Inflammatory macrophage treated with lipopolysaccharide for 1 hour (primary cell): ENCODE measurements around the gene SNRPB2.
A peak's percentile ranks its signal among the peaks of the same experiment; 100 is the strongest.

Experiments used
- DNase-seq, 2 donors: peaks; one replicate each; pipeline ENCODE4 v3.0.0-alpha.2; 2020 to 2022

Gene SNRPB2

DNA sequence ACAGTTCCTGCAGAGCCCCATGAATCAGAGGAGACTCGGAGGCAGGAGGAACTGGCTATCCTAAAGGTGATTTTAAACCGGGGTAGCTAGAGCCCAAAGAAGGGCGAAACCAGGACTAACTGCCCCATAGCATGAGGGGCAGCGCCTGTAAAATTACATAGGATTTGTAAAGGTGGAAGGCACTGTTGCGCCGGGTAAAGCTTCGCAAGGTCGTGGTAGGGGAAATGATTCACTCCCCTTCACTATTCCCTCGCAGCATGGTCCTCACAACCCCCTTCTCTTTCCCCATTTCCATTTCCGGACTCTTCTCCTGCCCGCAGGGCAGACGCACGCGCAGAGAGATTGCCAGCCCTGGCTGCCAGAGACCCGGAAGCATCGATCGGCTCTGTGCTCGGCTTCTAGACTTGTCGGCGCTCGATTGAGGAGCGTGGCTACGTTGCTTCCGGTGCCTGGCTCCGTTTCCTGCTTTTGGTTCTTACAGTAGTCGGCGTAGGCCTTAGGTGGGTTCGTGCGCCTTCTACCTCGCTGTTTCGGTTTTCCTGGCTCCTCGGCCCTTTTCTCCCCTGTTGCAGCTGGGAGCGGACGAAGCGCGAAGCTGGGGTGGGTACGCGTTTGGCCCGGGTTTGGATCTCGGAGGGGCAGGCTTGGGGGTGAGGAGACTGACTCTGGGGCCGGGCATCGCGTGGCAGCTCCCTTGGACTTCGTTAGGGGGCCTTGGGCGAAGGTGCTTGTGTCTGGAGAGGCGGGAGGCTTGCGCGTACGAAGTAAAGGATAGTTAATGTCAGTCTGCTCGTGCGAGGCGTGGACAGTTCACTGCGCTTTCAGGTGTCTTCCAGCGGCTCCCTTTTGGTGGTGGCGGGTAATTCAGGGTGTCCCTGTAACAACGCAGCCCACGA lies at the start of gene SNRPB2:
Gene SNRPB2 (plus strand): TSS at position 462 of the 896 bp plus-strand sequence. CDS start 1,677 bp downstream, outside the sequence.
- DNase-seq = peak; percentile 94 to 95

GRCh38 chr20:16684416-16684815 lies 45.4 kb upstream of the SNRPB2 start:
- no peak for DNase-seq

DNA sequence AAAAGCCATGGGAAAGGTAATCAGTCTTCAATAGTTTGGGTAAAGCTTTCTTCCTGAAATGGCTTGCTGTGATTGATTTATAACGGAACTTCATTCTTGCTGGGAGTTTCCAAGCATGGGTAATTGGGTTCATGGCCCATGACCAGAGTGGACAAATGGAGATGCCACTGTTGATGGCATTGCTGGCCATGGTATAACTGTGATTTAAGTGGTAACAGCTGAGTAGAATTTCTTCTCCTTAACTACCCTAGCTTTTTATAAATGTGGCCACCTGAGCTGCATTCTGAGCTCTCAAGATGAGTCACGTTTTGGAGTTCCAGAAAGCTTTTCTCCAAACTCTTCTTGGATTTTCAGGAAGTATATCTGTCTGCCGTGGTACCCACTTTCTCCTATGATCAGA lies 39.9 kb upstream of the SNRPB2 start:
- DNase-seq = no peak

GRCh38 chr20:16691381-16691780 lies 38.4 kb upstream of the SNRPB2 start:
- DNase-seq = no peak

DNA sequence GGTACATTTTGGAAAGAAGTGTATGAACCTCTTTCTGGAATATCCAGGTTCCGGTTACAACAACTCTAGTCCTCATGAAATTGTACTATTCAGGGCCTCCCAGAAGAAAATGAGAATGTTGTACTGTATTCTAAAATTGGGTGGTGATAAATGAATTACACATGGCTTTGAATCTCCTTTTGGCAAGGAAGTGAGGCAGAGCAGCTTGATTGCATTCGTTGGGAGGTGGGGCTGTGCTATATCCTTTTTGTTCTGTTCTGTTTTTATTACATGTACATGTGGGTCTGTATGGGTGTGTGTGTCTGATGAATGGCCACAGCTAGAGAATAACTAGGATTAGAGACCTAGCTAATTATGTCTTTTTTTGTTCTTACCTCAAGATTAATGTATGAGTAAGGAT lies 37.8 kb upstream of the SNRPB2 start:
- DNase-seq = no peak

- no peak for DNase-seq
Measured at GRCh38 chr20:16692442-16692841, 37.4 kb upstream of the SNRPB2 start.

DNA sequence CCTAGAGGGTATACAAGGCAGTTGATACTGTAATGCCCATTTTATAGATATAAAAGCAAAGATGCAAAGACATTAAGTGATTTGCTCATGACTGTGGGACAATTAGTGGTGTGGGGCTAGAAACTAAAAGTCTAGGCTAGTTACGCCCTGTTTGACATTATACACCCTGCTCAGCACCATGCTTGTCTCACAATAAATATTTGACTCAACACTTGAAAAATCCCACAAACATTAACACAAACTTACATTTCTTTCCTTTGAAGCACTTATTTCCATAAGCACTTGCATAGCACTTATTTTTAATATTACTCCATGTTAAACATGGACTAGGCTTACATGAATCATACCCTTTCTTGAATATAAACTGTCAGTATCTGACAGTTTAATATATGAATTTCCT lies 36.5 kb upstream of the SNRPB2 start:
- no peak for DNase-seq

- no peak for DNase-seq
Measured at GRCh38 chr20:16694161-16694560, 35.7 kb upstream of the SNRPB2 start.

GRCh38 chr20:16695628-16696027 lies 34.2 kb upstream of the SNRPB2 start:
- no peak for DNase-seq

DNA sequence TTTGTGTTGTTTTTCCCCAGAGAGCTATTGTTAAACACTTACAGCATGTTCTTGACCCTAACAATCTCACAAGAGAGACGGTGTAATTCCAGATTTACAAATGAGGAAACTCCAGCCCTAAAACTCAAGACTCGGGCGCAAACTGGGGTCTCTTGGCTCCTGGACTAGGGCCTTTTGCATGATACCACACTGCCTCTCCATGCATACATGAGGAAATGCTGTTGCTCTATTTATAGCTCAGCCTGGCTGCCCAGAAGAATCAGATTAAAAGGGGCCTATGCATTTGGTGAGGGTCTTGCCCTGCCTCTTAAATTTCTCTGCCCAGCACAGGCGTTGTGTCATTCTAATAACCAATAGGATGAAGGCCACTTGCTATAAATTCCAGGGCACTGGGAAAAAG lies 30.5 kb upstream of the SNRPB2 start:
- no peak for DNase-seq

DNA sequence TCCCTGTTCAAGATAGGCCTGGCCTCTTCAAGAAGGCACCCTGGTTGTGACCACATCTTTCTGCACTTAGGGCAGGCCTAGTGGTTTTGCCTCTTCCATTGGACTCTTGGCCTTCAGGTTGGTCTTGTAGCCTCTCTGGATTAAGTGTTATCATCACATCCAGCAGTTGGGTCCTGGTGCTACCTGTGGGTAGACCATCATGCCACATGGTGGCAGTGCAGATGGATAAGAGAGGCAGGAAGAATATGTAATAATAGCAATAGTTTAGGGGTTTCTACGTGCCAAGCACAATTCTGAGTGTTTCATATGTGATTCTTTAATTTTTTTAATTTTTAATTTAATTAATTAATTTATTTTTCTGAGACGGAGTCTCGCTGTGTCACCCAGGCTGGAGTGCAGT lies 28.5 kb upstream of the SNRPB2 start:
- DNase-seq = no peak

GRCh38 chr20:16703570-16703969 lies 26.3 kb upstream of the SNRPB2 start:
- no peak for DNase-seq

DNA sequence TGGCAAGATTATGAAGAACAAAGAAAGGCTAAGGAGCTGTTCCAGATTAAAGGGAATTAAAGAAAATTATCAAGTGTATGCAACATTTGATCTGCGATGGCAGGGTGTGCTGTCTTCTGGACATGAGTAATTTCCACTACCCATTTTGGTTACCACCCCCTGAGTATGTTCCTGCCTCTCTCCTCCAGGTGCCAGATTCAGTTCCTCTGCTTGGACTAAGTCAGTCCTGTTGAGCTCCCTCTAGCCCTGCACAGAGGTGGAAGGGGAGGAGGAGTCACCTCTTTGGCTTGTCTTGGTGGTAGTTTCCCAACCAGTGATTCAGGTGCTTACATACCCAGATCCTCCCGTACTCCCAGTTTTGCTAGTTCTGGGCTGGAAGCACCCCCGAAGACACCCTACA lies 22.2 kb upstream of the SNRPB2 start:
- no peak for DNase-seq

DNA sequence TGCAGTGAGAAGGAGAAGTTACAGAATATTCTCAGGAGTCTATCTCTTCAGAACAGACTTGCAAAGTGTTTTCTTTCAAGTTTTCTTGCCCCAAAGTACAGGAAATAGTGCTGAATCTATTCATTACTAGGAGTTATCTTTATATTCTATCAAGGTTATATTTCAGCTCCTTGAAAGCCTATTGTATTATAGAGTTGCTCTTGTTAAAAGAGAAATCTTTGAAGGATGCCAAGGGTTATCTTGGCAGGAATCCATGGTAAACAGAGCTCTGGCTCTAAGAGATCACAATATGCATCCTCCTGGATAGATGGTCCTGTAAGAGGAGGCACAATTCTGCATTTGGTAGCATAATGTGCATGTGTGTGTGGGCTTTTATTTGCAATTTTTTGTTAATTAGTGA lies 21.2 kb upstream of the SNRPB2 start:
- DNase-seq = no peak

DNA sequence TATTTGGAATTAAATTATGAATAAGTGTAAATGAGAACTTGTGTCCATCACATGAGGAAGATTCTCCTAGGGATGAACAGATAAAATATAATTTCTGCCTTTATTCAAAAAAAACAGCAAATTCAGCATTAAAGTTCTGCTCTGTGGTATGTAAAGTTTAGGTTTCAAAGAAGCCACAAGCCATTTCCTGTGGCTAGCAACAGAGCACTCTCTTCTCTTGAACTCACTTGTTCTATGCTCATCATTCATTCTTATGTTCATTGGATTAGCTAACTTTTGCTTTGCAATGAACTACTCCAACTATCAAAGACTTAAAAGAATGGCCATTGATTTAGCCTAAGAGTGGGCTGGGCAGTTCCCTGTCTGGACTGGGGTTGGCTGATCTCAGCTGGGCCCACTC lies 20.8 kb upstream of the SNRPB2 start:
- no peak for DNase-seq

DNA sequence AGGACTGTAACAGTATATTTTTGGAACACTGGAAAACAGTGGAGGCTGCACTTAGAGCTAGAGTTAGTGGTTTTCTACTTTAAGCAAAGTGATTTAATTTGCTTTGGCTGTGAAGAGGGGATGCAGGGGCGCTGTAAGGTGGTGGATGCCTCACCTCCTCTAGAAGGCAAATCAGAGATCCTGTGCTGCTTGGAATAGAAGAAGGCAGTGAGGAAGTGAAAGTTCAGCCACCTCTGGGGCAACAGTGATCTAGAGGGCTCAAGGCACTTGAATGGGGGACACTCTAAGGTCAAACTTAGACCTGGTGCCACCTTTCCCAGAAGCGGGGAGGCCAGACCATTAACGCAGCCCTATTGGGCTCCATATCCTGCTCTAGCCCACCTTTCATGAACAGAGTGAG lies 19.0 kb upstream of the SNRPB2 start:
- no peak for DNase-seq

DNA sequence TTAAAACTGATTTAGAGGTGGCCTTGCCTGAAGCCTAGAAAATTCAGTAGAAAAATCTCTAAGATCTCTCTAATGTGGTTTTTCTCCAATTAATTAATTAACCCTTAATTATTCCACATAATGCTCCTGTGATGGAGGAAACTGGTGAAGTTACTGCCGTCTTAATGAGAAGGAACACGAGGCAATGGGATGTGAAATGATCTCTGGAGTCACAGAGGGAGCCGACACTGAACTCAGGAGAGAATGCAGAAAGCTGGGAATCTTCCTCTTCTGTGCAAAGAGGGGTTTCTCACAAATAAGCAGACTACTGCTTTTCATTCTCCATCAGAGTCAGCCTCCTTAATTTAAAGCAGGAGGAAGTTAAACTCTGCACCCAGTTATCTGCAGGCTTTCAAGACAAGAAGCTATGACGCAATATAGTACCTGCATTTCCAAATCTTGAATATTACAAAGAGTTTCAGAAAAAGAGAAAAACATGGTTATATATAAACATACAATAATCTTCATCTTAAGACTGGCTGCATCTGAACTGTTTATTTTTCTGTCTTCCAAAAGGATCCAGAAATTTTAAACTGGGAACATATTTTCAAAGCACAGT lies 18.1 kb upstream of the SNRPB2 start:
- peak in 1 of 2 donors; percentile 21 for DNase-seq

- DNase-seq = peak in 1 of 2 donors; percentile 15
Measured at GRCh38 chr20:16712511-16712947, 17.3 kb upstream of the SNRPB2 start.

DNA sequence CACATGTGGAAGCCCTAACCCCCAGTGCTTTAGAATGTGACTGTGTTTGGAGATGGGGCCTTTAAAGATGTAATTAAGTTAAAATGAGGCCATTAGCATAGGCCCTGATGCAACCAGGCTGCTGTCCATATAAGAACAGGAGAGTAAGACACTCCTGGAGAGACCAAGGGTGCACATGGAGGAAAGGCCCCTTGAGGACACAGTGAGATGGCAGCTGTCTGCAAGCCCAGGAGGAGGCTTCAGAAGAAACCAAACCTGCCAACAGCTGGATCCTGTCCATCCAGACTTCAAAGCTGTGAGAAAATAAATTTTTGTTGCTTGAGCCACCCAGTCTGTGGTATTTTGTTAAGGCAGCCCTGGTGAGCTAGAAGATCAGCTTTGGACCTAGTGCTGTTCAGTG lies 16.8 kb upstream of the SNRPB2 start:
- no peak for DNase-seq

DNA sequence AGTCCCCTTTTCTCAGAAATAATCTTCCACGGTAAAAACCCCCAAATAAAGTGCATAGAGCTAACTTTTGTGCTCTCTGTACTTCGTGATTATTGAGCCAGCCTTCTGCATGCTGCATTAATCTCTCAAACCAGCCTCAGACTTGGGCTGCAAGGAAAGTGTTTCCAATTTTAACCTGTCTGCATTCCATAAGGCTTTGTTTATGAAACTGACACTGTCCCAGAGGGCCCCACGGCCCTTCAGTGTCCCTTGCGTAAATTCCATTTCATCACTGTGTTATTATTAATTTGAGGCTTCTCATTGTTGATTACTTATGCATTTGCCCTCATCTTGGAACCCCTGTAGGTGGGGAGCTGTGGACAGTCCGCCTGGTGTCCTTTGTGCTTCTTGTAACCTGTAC lies 15.6 kb upstream of the SNRPB2 start:
- no peak for DNase-seq

DNA sequence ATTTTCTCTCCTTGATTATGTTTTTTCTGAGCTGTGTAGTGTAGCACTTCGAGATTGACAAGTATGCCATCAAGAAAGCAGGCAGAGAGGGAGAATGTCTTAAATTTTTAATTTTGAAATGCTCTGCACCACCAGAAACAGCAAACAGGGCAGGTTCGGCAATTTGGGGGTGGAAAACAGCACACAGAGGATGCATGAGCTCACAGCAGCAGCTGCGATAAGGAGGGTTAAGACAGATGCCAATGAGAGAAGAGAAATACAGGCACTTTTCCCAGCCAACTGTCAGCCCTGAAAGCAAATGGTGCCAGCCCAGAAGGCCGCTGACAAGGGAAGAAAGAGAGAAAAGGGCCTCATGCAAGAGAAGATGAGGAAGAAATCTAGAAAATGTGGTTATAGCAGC lies 15.1 kb upstream of the SNRPB2 start:
- no peak for DNase-seq

- no peak for DNase-seq
Measured at GRCh38 chr20:16719421-16719820, 10.4 kb upstream of the SNRPB2 start.

DNA sequence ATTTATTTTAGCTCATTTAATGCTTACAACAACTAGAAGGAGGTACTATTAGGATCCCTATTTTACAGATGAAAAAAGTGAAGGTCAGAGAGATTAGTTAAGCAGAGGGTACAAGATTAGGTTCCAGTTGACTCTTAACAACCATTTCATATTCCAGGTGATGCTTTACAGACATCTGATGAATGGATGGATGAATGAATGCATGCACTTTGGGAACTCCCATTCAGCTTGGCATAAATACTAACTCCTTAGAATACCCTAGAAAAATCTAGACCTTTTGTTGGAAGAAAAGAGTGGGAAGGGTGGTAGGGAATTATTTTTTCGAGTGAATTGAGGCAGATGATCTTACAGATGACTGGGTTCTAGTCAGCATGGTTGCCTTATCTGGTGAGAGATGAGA lies 746 bp upstream of the SNRPB2 start:
- DNase-seq = no peak

- DNase-seq = peak; percentile 25 to 35
Measured at GRCh38 chr20:16732506-16733152, 2.8 kb downstream of the SNRPB2 start.
